GM18499 (cell line): ENCODE data around the gene H2BK1.

Source experiments
- ATAC-seq: cut with Tn5 transposase; IDR thresholded peaks from one replicate; pipeline ENCODE4 v1.9.1; 2021; ENCODE audit warnings: moderate number of reproducible peaks; ENCODE audit not compliant: insufficient read depth, unreplicated experiment

Gene H2BK1

DNA sequence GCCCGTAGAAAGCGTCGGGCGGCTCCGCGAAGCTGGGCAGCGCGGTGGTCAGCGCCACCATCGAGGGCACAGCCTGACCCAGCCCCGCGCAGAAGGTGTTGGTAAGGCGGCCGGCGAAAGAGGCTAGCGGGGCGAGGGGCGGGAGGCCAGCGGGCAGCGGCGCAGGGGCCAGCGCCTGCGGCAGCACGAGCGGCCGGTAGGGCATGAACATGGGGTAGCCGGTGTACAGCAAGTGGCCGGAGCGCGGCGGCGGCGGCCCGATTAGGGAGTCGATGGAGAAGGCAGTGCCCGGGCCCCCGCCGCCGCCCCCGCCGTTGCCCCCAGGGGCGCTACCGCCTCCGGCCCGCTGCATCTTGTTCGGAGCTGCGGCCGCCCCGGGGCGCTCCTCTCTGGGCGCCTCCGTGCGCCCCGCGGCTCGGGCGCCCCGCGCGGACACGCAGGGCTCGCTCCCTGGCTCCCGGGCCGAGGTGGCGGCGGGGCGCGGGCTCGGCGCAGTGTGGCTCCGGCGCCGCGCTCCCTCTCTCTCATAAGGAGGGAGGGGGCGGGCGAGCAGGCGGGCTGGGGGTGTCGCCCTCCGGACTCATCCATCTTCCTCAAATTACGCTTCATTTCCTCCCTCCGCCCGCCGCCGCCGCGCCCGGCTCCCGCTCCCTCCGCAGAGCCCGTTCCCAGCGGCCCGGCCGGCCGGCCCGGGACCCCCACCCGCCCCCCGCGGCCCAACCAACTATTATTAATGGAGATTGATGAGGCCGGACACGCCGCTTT lies 42.9 kb downstream of the H2BK1 start, which contains the start of gene GBX1:
GBX1 (minus strand) TSS at position 498 of the 765 bp plus-strand sequence; CDS start at position 352, 146 bp downstream.
- ATAC-seq = no peak

DNA sequence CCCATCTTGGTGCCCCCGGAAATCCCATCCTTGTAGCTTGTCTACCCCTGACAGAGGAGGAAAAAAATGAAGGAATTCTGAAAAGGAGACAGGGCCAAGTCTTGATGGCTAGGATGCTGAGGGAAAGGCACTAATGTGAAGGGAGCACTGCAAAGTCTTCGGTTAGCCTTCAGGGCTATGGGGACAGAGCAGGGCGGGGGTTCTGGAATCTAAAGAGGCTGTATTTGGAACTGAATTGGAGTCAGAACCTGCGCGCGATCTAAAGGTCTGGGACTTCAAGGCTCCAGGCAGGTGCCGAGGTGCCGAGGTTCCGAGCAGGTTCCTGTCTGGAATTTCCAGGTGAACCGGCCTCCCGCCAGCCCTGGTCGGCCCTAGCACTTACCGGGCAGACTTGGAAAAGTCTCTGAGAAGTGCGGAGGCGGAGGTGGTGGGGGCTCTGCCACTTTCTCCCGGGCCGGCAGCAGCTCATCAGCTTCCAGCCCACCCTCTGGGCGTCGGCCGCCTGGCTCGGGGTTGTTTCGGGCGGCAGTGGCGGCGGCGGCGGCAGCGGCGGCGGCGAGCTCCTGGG lies 43.6 kb downstream of the H2BK1 start:
- ATAC-seq = no peak

DNA sequence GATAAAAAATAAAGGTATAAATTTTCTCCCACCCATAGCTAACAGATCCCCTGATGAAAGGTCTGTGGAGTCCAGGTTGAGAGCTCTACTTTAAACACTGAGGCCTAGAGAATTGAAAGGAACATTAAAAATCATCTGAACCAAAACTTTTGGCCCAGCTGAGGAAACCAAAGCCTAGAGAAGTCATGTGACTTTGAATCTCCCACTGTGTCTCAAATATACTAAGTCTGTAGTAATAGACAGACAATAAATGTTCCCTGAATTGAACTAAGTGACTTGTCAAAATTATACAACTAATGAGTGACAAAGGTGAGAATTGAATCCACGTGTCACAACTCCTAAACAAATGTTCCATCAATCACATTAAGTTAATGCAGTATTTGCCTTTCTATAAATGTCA lies 48.5 kb downstream of the H2BK1 start:
- ATAC-seq = no peak
